ENCODE measurements around the gene OLIG2.
A peak's percentile ranks its signal among the peaks of the same experiment; 100 is the strongest.

OLIG2 gene

GRCh38 chr21:33024201-33025103 is 1.3 kb upstream of the OLIG2 start:
- Histone ChIP-seq H3K23ac (ENCODE audit: low read length in 2 of 2) (no peak overlapping the region), H3K4me1 (ENCODE audit: control insufficient read depth, insufficient read depth, low read depth, low read length) (peaks cover 11% of the 10 kb centered on the region), H3K4me2 (ENCODE audit: low read length, poor library complexity, severe bottlenecking) (no peak overlapping the region), H2BK12ac (ENCODE audit: low read length in 2 of 2) (no peak overlapping the region), H3K18ac (ENCODE audit: low read depth in 1 of 2, low read length in 2 of 2) (no peak overlapping the region), H3K9ac (ENCODE audit: low read length) (no peak overlapping the region), H3K79me1 (replicated peaks; ENCODE audit: low read length, poor library complexity, severe bottlenecking) (no peaks in the 10 kb centered on the region), H4K91ac (ENCODE audit: low read length) (no peak overlapping the region), H2BK5ac (ENCODE audit: low read depth, low read length, poor library complexity, severe bottlenecking) (no peak overlapping the region), H2BK15ac (ENCODE audit: low read depth, poor library complexity, severe bottlenecking) (no peak overlapping the region), H3K36me3 (ENCODE audit: control insufficient read depth in 1 of 2, insufficient read depth in 2 of 2, low read depth in 1 of 2, low read length in 2 of 2) (no peaks in the 10 kb centered on the region), H3K14ac (ENCODE audit: low read length in 2 of 2) (no peak overlapping the region), H2BK120ac (ENCODE audit: low read depth, low read length) (no peak overlapping the region), H2AK5ac (ENCODE audit: low read length, severe bottlenecking) (no peak overlapping the region), H3K4me3 (ENCODE audit: insufficient read depth in 1 of 2, low read depth in 1 of 2, low read length in 2 of 2) (no peak overlapping the region), H2AFZ (ENCODE audit: low read depth, low read length) (no peak overlapping the region), H4K8ac (ENCODE audit: low read length) (no peak overlapping the region), H3K9me3 (ENCODE audit: control insufficient read depth, low read length) (peaks cover 4% of the 10 kb centered on the region), H3K27ac (ENCODE audit: low read length, poor library complexity, severe bottlenecking) (no peak overlapping the region), H3K27me3 (ENCODE audit: control insufficient read depth in 1 of 2, insufficient read depth in 1 of 2, low read length in 2 of 2) (peaks cover 89 to 98% of the 10 kb centered on the region in 2 experiments), H3K4ac (ENCODE audit: low read depth in 1 of 2, low read length in 2 of 2) (no peak overlapping the region)
- WGBS, result 52% methylated on average over 39 of the region's 40 CpGs
- no peak for DNase-seq

- no peak overlapping the region for H3K14ac ChIP-seq (ENCODE audit: low read length in 2 of 2)
- no peak overlapping the region for H3K4ac ChIP-seq (ENCODE audit: low read depth in 1 of 2, low read length in 2 of 2)
- H2BK5ac ChIP-seq (ENCODE audit: low read depth, low read length, poor library complexity, severe bottlenecking), result no peak overlapping the region
- peak overlapping the region in 1 of 2 experiments; percentile 90 for H3K23ac ChIP-seq (ENCODE audit: low read length in 2 of 2)
- H4K91ac ChIP-seq (ENCODE audit: low read length), result no peak overlapping the region
- H3K27me3 ChIP-seq (ENCODE audit: control insufficient read depth in 1 of 2, insufficient read depth in 1 of 2, low read length in 2 of 2), result peaks cover 92 to 98% of the 10 kb centered on the region in 2 experiments
- H2BK15ac ChIP-seq (ENCODE audit: low read depth, poor library complexity, severe bottlenecking), result no peak overlapping the region
- H3K79me1 ChIP-seq (replicated peaks; ENCODE audit: low read length, poor library complexity, severe bottlenecking), result no peaks in the 10 kb centered on the region
- H3K4me2 ChIP-seq (ENCODE audit: low read length, poor library complexity, severe bottlenecking), result peak overlapping the region; percentile 62
- H3K4me1 ChIP-seq (ENCODE audit: control insufficient read depth, insufficient read depth, low read depth, low read length), result peaks cover 13% of the 10 kb centered on the region
- peak overlapping the region; percentile 36 for H2AFZ ChIP-seq (ENCODE audit: low read depth, low read length)
- H2BK120ac ChIP-seq (ENCODE audit: low read depth, low read length), result no peak overlapping the region
- no peak overlapping the region for H3K4me3 ChIP-seq (ENCODE audit: insufficient read depth in 1 of 2, low read depth in 1 of 2, low read length in 2 of 2)
- DNase-seq, result peak; percentile 30
- no peak overlapping the region for H2AK5ac ChIP-seq (ENCODE audit: low read length, severe bottlenecking)
- no peak overlapping the region for H2BK12ac ChIP-seq (ENCODE audit: low read length in 2 of 2)
- under 1% methylated on average over 22 of the region's 22 CpGs for WGBS
- no peak overlapping the region for H3K18ac ChIP-seq (ENCODE audit: low read depth in 1 of 2, low read length in 2 of 2)
- H3K9me3 ChIP-seq (ENCODE audit: control insufficient read depth, low read length), result peaks cover 8% of the 10 kb centered on the region
- H3K27ac ChIP-seq (ENCODE audit: low read length, poor library complexity, severe bottlenecking), result no peak overlapping the region
- no peak overlapping the region for H4K8ac ChIP-seq (ENCODE audit: low read length)
- H3K9ac ChIP-seq (ENCODE audit: low read length), result no peak overlapping the region
- H3K36me3 ChIP-seq (ENCODE audit: control insufficient read depth in 1 of 2, insufficient read depth in 2 of 2, low read depth in 1 of 2, low read length in 2 of 2), result no peaks in the 10 kb centered on the region
Observed at GRCh38 chr21:33025106-33025488, 638 bp upstream of the OLIG2 start.

DNA sequence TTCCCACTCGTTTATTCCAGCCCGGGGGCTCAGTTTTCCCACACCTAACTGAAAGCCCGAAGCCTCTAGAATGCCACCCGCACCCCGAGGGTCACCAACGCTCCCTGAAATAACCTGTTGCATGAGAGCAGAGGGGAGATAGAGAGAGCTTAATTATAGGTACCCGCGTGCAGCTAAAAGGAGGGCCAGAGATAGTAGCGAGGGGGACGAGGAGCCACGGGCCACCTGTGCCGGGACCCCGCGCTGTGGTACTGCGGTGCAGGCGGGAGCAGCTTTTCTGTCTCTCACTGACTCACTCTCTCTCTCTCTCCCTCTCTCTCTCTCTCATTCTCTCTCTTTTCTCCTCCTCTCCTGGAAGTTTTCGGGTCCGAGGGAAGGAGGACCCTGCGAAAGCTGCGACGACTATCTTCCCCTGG is 716 bp downstream of the OLIG2 start:
- Histone ChIP-seq H3K27me3 (ENCODE audit: control insufficient read depth in 1 of 2, insufficient read depth in 1 of 2, low read length in 2 of 2) (peaks cover 92 to 99% of the 10 kb centered on the region in 2 experiments), H3K4me1 (ENCODE audit: control insufficient read depth, insufficient read depth, low read depth, low read length) (peaks cover 13% of the 10 kb centered on the region), H2BK120ac (ENCODE audit: low read depth, low read length) (no peak overlapping the region), H2AK5ac (ENCODE audit: low read length, severe bottlenecking) (no peak overlapping the region), H3K4ac (ENCODE audit: low read depth in 1 of 2, low read length in 2 of 2) (no peak overlapping the region), H4K8ac (ENCODE audit: low read length) (no peak overlapping the region), H3K36me3 (ENCODE audit: control insufficient read depth in 1 of 2, insufficient read depth in 2 of 2, low read depth in 1 of 2, low read length in 2 of 2) (no peaks in the 10 kb centered on the region), H3K4me2 (ENCODE audit: low read length, poor library complexity, severe bottlenecking) (no peak overlapping the region), H3K9me3 (ENCODE audit: control insufficient read depth, low read length) (peaks cover 8% of the 10 kb centered on the region), H2BK5ac (ENCODE audit: low read depth, low read length, poor library complexity, severe bottlenecking) (no peak overlapping the region), H3K4me3 (ENCODE audit: insufficient read depth in 1 of 2, low read depth in 1 of 2, low read length in 2 of 2) (no peak overlapping the region), H3K9ac (ENCODE audit: low read length) (no peak overlapping the region), H3K18ac (ENCODE audit: low read depth in 1 of 2, low read length in 2 of 2) (no peak overlapping the region), H2AFZ (ENCODE audit: low read depth, low read length) (no peak overlapping the region), H2BK12ac (ENCODE audit: low read length in 2 of 2) (no peak overlapping the region), H3K79me1 (replicated peaks; ENCODE audit: low read length, poor library complexity, severe bottlenecking) (no peaks in the 10 kb centered on the region), H4K91ac (ENCODE audit: low read length) (no peak overlapping the region), H3K23ac (ENCODE audit: low read length in 2 of 2) (no peak overlapping the region), H2BK15ac (ENCODE audit: low read depth, poor library complexity, severe bottlenecking) (no peak overlapping the region), H3K14ac (ENCODE audit: low read length in 2 of 2) (no peak overlapping the region), H3K27ac (ENCODE audit: low read length, poor library complexity, severe bottlenecking) (no peak overlapping the region)
- DNase-seq, result no peak
- 45% methylated on average over 17 of the region's 21 CpGs for WGBS

GRCh38 chr21:33026878-33027400 is 1.2 kb downstream of the OLIG2 start:
- Histone ChIP-seq H3K4me1 (ENCODE audit: control insufficient read depth, insufficient read depth, low read depth, low read length) (peaks cover 13% of the 10 kb centered on the region), H2BK12ac (ENCODE audit: low read length in 2 of 2) (no peak overlapping the region), H3K27me3 (ENCODE audit: control insufficient read depth in 1 of 2, insufficient read depth in 1 of 2, low read length in 2 of 2) (peaks cover 92 to 99% of the 10 kb centered on the region in 2 experiments), H3K4me2 (ENCODE audit: low read length, poor library complexity, severe bottlenecking) (no peak overlapping the region), H4K91ac (ENCODE audit: low read length) (no peak overlapping the region), H3K4ac (ENCODE audit: low read depth in 1 of 2, low read length in 2 of 2) (no peak overlapping the region), H3K27ac (ENCODE audit: low read length, poor library complexity, severe bottlenecking) (no peak overlapping the region), H3K4me3 (ENCODE audit: insufficient read depth in 1 of 2, low read depth in 1 of 2, low read length in 2 of 2) (no peak overlapping the region), H2AFZ (ENCODE audit: low read depth, low read length) (no peak overlapping the region), H3K36me3 (ENCODE audit: control insufficient read depth in 1 of 2, insufficient read depth in 2 of 2, low read depth in 1 of 2, low read length in 2 of 2) (no peaks in the 10 kb centered on the region), H2BK120ac (ENCODE audit: low read depth, low read length) (no peak overlapping the region), H3K9me3 (ENCODE audit: control insufficient read depth, low read length) (peaks cover 8% of the 10 kb centered on the region), H2BK5ac (ENCODE audit: low read depth, low read length, poor library complexity, severe bottlenecking) (no peak overlapping the region), H3K9ac (ENCODE audit: low read length) (no peak overlapping the region), H3K23ac (ENCODE audit: low read length in 2 of 2) (no peak overlapping the region), H2AK5ac (ENCODE audit: low read length, severe bottlenecking) (no peak overlapping the region), H3K18ac (ENCODE audit: low read depth in 1 of 2, low read length in 2 of 2) (no peak overlapping the region), H4K8ac (ENCODE audit: low read length) (no peak overlapping the region), H2BK15ac (ENCODE audit: low read depth, poor library complexity, severe bottlenecking) (no peak overlapping the region), H3K79me1 (replicated peaks; ENCODE audit: low read length, poor library complexity, severe bottlenecking) (no peaks in the 10 kb centered on the region), H3K14ac (ENCODE audit: low read length in 2 of 2) (no peak overlapping the region)
- 60% methylated on average over 54 of the region's 54 CpGs for WGBS
- DNase-seq, result no peak

Data from mesenchymal stem cell (in vitro differentiated cells and primary cell).